ENCODE measurements around the gene URM1.
A peak's percentile ranks its signal among the peaks of the same experiment; 100 is the strongest.

DNA sequence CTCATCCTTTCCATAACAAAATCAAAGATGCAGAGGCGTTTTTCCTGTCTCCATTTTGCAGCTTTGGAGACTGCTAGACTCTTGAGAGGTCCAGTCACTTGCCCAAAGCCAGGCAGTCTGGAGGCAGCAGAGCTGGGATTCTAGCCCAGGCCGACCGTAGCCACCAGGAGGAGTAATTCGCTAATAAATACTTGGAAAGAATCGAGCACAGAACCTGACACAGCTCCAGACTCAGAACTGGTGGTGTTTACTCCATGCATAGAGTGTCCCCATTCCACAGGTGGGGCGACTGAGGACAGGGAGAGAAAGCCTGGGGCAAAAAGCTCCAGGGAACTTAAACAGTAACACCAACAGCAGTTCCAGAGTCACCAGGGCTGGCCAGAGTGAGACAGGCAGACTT, 38.8 kb downstream of the URM1 start:
- no peak for TF ChIP-seq POLR2A (IDR thresholded peaks at IDR 0.05; ENCODE audit: low read length)
- TF ChIP-seq CHD4 (IDR thresholded peaks at IDR 0.05; ENCODE audit: borderline replicate concordance), result no peak
- no peak for TF ChIP-seq RNF2 (IDR thresholded peaks at IDR 0.05; ENCODE audit: borderline replicate concordance, low read depth)
- TF ChIP-seq, protein P1, sequence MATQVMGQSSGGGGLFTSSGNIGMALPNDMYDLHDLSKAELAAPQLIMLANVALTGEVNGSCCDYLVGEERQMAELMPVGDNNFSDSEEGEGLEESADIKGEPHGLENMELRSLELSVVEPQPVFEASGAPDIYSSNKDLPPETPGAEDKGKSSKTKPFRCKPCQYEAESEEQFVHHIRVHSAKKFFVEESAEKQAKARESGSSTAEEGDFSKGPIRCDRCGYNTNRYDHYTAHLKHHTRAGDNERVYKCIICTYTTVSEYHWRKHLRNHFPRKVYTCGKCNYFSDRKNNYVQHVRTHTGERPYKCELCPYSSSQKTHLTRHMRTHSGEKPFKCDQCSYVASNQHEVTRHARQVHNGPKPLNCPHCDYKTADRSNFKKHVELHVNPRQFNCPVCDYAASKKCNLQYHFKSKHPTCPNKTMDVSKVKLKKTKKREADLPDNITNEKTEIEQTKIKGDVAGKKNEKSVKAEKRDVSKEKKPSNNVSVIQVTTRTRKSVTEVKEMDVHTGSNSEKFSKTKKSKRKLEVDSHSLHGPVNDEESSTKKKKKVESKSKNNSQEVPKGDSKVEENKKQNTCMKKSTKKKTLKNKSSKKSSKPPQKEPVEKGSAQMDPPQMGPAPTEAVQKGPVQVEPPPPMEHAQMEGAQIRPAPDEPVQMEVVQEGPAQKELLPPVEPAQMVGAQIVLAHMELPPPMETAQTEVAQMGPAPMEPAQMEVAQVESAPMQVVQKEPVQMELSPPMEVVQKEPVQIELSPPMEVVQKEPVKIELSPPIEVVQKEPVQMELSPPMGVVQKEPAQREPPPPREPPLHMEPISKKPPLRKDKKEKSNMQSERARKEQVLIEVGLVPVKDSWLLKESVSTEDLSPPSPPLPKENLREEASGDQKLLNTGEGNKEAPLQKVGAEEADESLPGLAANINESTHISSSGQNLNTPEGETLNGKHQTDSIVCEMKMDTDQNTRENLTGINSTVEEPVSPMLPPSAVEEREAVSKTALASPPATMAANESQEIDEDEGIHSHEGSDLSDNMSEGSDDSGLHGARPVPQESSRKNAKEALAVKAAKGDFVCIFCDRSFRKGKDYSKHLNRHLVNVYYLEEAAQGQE (IDR thresholded peaks at IDR 0.05), result no peak
- TF ChIP-seq, protein P2, sequence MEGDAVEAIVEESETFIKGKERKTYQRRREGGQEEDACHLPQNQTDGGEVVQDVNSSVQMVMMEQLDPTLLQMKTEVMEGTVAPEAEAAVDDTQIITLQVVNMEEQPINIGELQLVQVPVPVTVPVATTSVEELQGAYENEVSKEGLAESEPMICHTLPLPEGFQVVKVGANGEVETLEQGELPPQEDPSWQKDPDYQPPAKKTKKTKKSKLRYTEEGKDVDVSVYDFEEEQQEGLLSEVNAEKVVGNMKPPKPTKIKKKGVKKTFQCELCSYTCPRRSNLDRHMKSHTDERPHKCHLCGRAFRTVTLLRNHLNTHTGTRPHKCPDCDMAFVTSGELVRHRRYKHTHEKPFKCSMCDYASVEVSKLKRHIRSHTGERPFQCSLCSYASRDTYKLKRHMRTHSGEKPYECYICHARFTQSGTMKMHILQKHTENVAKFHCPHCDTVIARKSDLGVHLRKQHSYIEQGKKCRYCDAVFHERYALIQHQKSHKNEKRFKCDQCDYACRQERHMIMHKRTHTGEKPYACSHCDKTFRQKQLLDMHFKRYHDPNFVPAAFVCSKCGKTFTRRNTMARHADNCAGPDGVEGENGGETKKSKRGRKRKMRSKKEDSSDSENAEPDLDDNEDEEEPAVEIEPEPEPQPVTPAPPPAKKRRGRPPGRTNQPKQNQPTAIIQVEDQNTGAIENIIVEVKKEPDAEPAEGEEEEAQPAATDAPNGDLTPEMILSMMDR (IDR thresholded peaks at IDR 0.05), result no peak; the same call in 1 of the 3 replicates
- TF ChIP-seq RAD21 (conservative IDR thresholded peaks at IDR 0.05 in 1 of 2, IDR thresholded peaks at IDR 0.05 in 1 of 2), result peak in 1 of 2 experiments; percentile 46; a peak in 3 of 5 replicates
- TF ChIP-seq, protein P3, sequence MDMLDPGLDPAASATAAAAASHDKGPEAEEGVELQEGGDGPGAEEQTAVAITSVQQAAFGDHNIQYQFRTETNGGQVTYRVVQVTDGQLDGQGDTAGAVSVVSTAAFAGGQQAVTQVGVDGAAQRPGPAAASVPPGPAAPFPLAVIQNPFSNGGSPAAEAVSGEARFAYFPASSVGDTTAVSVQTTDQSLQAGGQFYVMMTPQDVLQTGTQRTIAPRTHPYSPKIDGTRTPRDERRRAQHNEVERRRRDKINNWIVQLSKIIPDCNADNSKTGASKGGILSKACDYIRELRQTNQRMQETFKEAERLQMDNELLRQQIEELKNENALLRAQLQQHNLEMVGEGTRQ (IDR thresholded peaks at IDR 0.05), result no peak
- TF ChIP-seq CEBPB (IDR thresholded peaks at IDR 0.05), result no peak

Measured in A549 (cell line).